Measurements from ENCODE around the gene JADE1. TPM values are rescaled to one million over a fixed set of nuclear protein-coding genes. Genes with fewer than 3 reads are reported as not detected.
A peak's percentile ranks its signal among the peaks of the same experiment; 100 is the strongest.

Gene JADE1
- polyA plus RNA-seq, 4 donors = 19.7 to 50.6 (median 48.0) TPM

- peak in 1 of 4 donors; percentile 53 for DNase-seq (ENCODE audit: low read depth in 4 of 4, low spot score in 3 of 4)
These were observed 901 bp downstream of the JADE1 start for GRCh38 chr4:128810331-128810870.

GRCh38 chr4:128810871-128811570 lies 1.5 kb downstream of the JADE1 start:
- DNase-seq (ENCODE audit: low read depth in 4 of 4, low spot score in 3 of 4) = peak in 3 of 4 donors; percentile 70 to 83 (median 75)

GRCh38 chr4:128811571-128812441 lies 2.3 kb downstream of the JADE1 start:
- DNase-seq (ENCODE audit: low read depth in 4 of 4, low spot score in 3 of 4) = peak in 2 of 4 donors; percentile 66 to 68

GRCh38 chr4:128812442-128813235 lies 3.1 kb downstream of the JADE1 start:
- peak in 1 of 4 donors; percentile 64 for DNase-seq (ENCODE audit: low read depth in 4 of 4, low spot score in 3 of 4)

GRCh38 chr4:128813965-128814364 lies 4.5 kb downstream of the JADE1 start:
- DNase-seq (ENCODE audit: low read depth in 4 of 4, low spot score in 3 of 4) = no peak

GRCh38 chr4:128818442-128818841 lies 8.9 kb downstream of the JADE1 start:
- DNase-seq (ENCODE audit: low read depth in 4 of 4, low spot score in 3 of 4) = no peak

- no peak for DNase-seq (ENCODE audit: low read depth in 4 of 4, low spot score in 3 of 4)
These were observed 9.7 kb downstream of the JADE1 start for GRCh38 chr4:128819082-128819742.

GRCh38 chr4:128820671-128821070 lies 11.2 kb downstream of the JADE1 start:
- no peak for DNase-seq (ENCODE audit: low read depth in 4 of 4, low spot score in 3 of 4)

GRCh38 chr4:128821151-128821550 lies 11.7 kb downstream of the JADE1 start:
- no peak for DNase-seq (ENCODE audit: low read depth in 4 of 4, low spot score in 3 of 4)

GRCh38 chr4:128823025-128823661 lies 13.6 kb downstream of the JADE1 start:
- DNase-seq (ENCODE audit: low read depth in 4 of 4, low spot score in 3 of 4) = no peak

GRCh38 chr4:128825226-128825625 lies 15.7 kb downstream of the JADE1 start:
- DNase-seq (ENCODE audit: low read depth in 4 of 4, low spot score in 3 of 4) = no peak

GRCh38 chr4:128827296-128827695 lies 17.8 kb downstream of the JADE1 start:
- no peak for DNase-seq (ENCODE audit: low read depth in 4 of 4, low spot score in 3 of 4)

GRCh38 chr4:128830906-128831503 lies 21.5 kb downstream of the JADE1 start:
- DNase-seq (ENCODE audit: low read depth in 4 of 4, low spot score in 3 of 4) = no peak

GRCh38 chr4:128831531-128832242 lies 22.2 kb downstream of the JADE1 start:
- DNase-seq (ENCODE audit: low read depth in 4 of 4, low spot score in 3 of 4) = no peak

GRCh38 chr4:128832243-128832625 lies 22.7 kb downstream of the JADE1 start:
- DNase-seq (ENCODE audit: low read depth in 4 of 4, low spot score in 3 of 4) = no peak

- DNase-seq (ENCODE audit: low read depth in 4 of 4, low spot score in 3 of 4) = no peak
These were observed 26.2 kb downstream of the JADE1 start for GRCh38 chr4:128835498-128836222.

- no peak for DNase-seq (ENCODE audit: low read depth in 4 of 4, low spot score in 3 of 4)
These were observed 27.7 kb downstream of the JADE1 start for GRCh38 chr4:128837198-128837597.

- DNase-seq (ENCODE audit: low read depth in 4 of 4, low spot score in 3 of 4) = no peak
These were observed 28.2 kb downstream of the JADE1 start for GRCh38 chr4:128837679-128838078.
